Panc1 (cell line): ENCODE measurements around the gene CHSY1. TPM values are rescaled to one million over a fixed set of nuclear protein-coding genes. Genes with fewer than 3 reads are reported as not detected.
A peak's percentile ranks its signal among the peaks of the same experiment; 100 is the strongest.

Experiments used
- ATAC-seq: fragments of 200-7000 bp; cut with Tn5 transposase; 2 replicates; pipeline ENCODE4 v1.9.1; 2020; ENCODE audit warnings: mild to moderate bottlenecking, moderate library complexity
- BruUV-seq: library from RNA; stranded (reverse); fragments of 400-500 nt; replicated peaks from 2 replicates; lab custom pipeline; 2021; lab: Mats Ljungman, UMichigan
- CTCF ChIA-PET: fragments of 300-600 bp; sonication (Branson Sonifier 250); formaldehyde crosslinking; loops from one replicate; lab custom pipeline; 2022; ENCODE audit warnings: antibody characterized with exemption; lab: Charles Lee
- POLR2A ChIA-PET: fragments of 300-600 bp; sonication (Branson Sonifier 250); formaldehyde crosslinking; loops from one replicate; lab custom pipeline; 2022; ENCODE audit warnings: antibody characterized with exemption; lab: Charles Lee
- DNase-seq: peaks from one replicate; pipeline ENCODE4 v3.0.0-alpha.2; 2010; ENCODE audit warnings: low read depth, low spot score
- H3K27ac ChIP-seq: 2 replicates; pipeline ENCODE4 v1.5.1; 2011; ENCODE audit warnings: mild to moderate bottlenecking, low read length, inconsistent platforms
- H3K27me3 ChIP-seq: fragments of 200-500 bp; sonication (Bioruptor generic); 2 replicates; pipeline ENCODE4 v1.6.0; 2014; ENCODE audit warnings: low read length, inconsistent platforms; ENCODE audit not compliant: control insufficient read depth, insufficient read depth
- H3K36me3 ChIP-seq: fragments of 200-500 bp; sonication (Bioruptor generic); 2 replicates; pipeline ENCODE4 v1.5.1; 2014; ENCODE audit warnings: inconsistent platforms, mild to moderate bottlenecking, low read length, moderate library complexity; ENCODE audit not compliant: control insufficient read depth, insufficient read depth
- H3K4me1 ChIP-seq: 2 replicates; pipeline ENCODE4 v1.5.1; 2011; ENCODE audit warnings: inconsistent platforms, mild to moderate bottlenecking, low read length, moderate library complexity; ENCODE audit not compliant: control insufficient read depth, insufficient read depth
- H3K4me3 ChIP-seq, 2 experiments: 2 replicates each; pipeline ENCODE4 v1.5.1; 2011 to 2012; ENCODE audit warnings: low read depth in 2 of 2, low read length in 2 of 2, mild to moderate bottlenecking in 2 of 2, inconsistent platforms in 1 of 2, moderate library complexity in 1 of 2
- H3K9me3 ChIP-seq: fragments of 200-500 bp; sonication (Bioruptor generic); 2 replicates; pipeline ENCODE4 v1.5.1; 2014; ENCODE audit warnings: low read depth, mild to moderate bottlenecking, inconsistent platforms, low read length, moderate library complexity; ENCODE audit not compliant: control insufficient read depth, insufficient read depth
- POLR2AphosphoS5 ChIP-seq: IDR thresholded peaks from 2 replicates; pipeline ENCODE4 v1.6.1; 2012; ENCODE audit warnings: mild to moderate bottlenecking, low read depth, low read length, moderate library complexity
- REST ChIP-seq, 2 experiments: IDR thresholded peaks; 2 replicates each; pipeline ENCODE4 v1.6.1; 2011 to 2012; ENCODE audit warnings: low read depth in 2 of 2, control low read depth in 1 of 2, low read length in 1 of 2, mild to moderate bottlenecking in 1 of 2, moderate library complexity in 1 of 2; ENCODE audit not compliant: insufficient read depth in 1 of 2
- SIN3A ChIP-seq: IDR thresholded peaks from 2 replicates; pipeline ENCODE4 v1.6.1; 2012; ENCODE audit warnings: low read depth, mild to moderate bottlenecking, low read length, moderate library complexity, borderline replicate concordance; ENCODE audit not compliant: insufficient read depth
- TCF7L2 ChIP-seq: IDR thresholded peaks from 2 replicates; pipeline ENCODE4 v1.6.1; 2011; ENCODE audit warnings: mild to moderate bottlenecking, low read depth, low read length, inconsistent platforms
- in situ Hi-C: cut with HindIII; loops from 2 replicates; pipeline ENCODE4 v1.10.0; 2016; ENCODE audit warnings: low sequenced_read_pairs, low pct_unique_long_range_greater_than_20kb
- intact Hi-C: fragments of 100-400 bp; cut with micrococcal nuclease; formaldehyde crosslinking; loops from one replicate; pipeline ENCODE4 v1.10.0; 2022; ENCODE audit not compliant: unreplicated experiment
- total RNA-seq: library from RNA; stranded (reverse); gene quantifications from one replicate; pipeline ENCODE4 v1.2.1, GENCODE V29; 2021; ENCODE audit not compliant: unreplicated experiment
- TF ChIP-seq, protein P1 (sequence below): fragments of 450-650 bp; IDR thresholded peaks from 2 replicates; pipeline ENCODE4 v1.5.1; 2017; ENCODE audit warnings: mild to moderate bottlenecking

Gene CHSY1
- total RNA-seq, 1 experiment from 2014 or later, result 50.8 TPM

GRCh38 chr15:101167411-101167752 lies 84.5 kb downstream of the CHSY1 start:
- intact Hi-C loops, result no loop called here
- POLR2A ChIA-PET, result no interaction called here
- peak overlapping the region; percentile 95 for H3K27ac ChIP-seq
- H3K4me3 ChIP-seq, result peak overlapping the region in 1 of 2 experiments; percentile 31; a peak in 2 of 4 replicates
- CTCF ChIA-PET, result no interaction called here
- DNase-seq, result no peak
- TF ChIP-seq TCF7L2 (no peak), REST (IDR thresholded peaks at IDR 0.05; ENCODE audit: insufficient read depth in 1 of 2, low read depth in 2 of 2, low read length in 1 of 2) (no peak)
- TF ChIP-seq, protein P1, sequence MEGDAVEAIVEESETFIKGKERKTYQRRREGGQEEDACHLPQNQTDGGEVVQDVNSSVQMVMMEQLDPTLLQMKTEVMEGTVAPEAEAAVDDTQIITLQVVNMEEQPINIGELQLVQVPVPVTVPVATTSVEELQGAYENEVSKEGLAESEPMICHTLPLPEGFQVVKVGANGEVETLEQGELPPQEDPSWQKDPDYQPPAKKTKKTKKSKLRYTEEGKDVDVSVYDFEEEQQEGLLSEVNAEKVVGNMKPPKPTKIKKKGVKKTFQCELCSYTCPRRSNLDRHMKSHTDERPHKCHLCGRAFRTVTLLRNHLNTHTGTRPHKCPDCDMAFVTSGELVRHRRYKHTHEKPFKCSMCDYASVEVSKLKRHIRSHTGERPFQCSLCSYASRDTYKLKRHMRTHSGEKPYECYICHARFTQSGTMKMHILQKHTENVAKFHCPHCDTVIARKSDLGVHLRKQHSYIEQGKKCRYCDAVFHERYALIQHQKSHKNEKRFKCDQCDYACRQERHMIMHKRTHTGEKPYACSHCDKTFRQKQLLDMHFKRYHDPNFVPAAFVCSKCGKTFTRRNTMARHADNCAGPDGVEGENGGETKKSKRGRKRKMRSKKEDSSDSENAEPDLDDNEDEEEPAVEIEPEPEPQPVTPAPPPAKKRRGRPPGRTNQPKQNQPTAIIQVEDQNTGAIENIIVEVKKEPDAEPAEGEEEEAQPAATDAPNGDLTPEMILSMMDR, result no peak
- in situ Hi-C loops, result no loop called here
- ATAC-seq, result no peak
- H3K4me1 ChIP-seq, result peaks cover 44% of the 10 kb centered on the region
- H3K9me3 ChIP-seq, result peaks cover 17% of the 10 kb centered on the region; the same call in 1 of the 2 replicates
- BruUV-seq, result no TSS peak
- no peaks in the 10 kb centered on the region for H3K27me3 ChIP-seq
- no peaks in the 10 kb centered on the region for H3K36me3 ChIP-seq

DNA sequence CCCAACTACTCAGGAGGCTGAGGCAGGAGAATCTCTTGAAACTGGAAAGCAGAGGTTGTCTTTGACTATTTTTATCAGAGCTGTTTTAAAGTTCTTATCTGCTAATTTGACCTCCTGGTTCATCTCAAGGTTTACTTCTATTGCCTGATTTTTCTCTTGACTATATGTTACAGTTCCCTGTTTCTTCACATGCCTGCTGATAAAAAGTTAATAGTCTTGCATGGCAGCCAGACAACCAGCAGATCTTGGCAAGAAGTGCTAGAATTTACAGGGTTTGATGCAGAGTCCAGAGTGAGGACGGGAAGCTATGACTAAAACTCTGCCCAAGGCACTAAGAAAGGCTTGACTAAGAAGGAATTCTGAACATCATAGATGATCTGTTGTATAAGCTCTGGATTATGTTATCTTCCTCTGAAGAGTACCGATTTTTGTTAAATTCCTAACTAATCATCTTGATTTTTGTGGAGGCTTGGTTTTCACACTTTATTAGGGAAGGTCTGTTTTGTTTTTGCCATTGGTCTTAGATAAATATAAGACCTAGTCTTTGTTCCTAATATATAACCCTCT lies 85.9 kb downstream of the CHSY1 start:
- ATAC-seq (no peak), DNase-seq (no peak)
- H3K27me3 ChIP-seq, result no peaks in the 10 kb centered on the region
- no TSS peak for BruUV-seq
- intact Hi-C loops, result no loop called here
- TF ChIP-seq, protein P1, result no peak
- no peak for TF ChIP-seq TCF7L2
- no peak for TF ChIP-seq POLR2AphosphoS5
- no peak for TF ChIP-seq SIN3A
- POLR2A ChIA-PET, result no interaction called here
- H3K27ac ChIP-seq, result peak overlapping the region; percentile 95
- in situ Hi-C loops, result no loop called here
- peaks cover 17% of the 10 kb centered on the region; the same call in 1 of the 2 replicates for H3K9me3 ChIP-seq
- no peak overlapping the region for H3K4me3 ChIP-seq
- CTCF ChIA-PET, result no interaction called here
- no peaks in the 10 kb centered on the region for H3K36me3 ChIP-seq
- peaks cover 40% of the 10 kb centered on the region for H3K4me1 ChIP-seq
